Kasumi-1 (cell line): ENCODE measurements around the gene HTR6.
A peak's percentile ranks its signal among the peaks of the same experiment; 100 is the strongest.

ENCODE experiments used
- DNase-seq, 2 experiments: peaks; one replicate each; lab custom pipeline; 2025; lab: John Stamatoyannopoulos, UW

The HTR6 gene

GRCh38 chr1:19656780-19657466 is 7.8 kb upstream of the HTR6 start:
- DNase-seq: no peak

- no peak for DNase-seq
These were observed 7.2 kb upstream of the HTR6 start for GRCh38 chr1:19657511-19657910.

GRCh38 chr1:19658186-19658585 is 6.5 kb upstream of the HTR6 start:
- no peak for DNase-seq

- DNase-seq: peak; percentile 53 to 71
These were observed 2.9 kb upstream of the HTR6 start for GRCh38 chr1:19661721-19662228.

- no peak for DNase-seq
These were observed 2.4 kb upstream of the HTR6 start for GRCh38 chr1:19662313-19662712.

- no peak for DNase-seq
These were observed 466 bp downstream of the HTR6 start for GRCh38 chr1:19665186-19665495.

GRCh38 chr1:19665496-19666465 is 1.1 kb downstream of the HTR6 start:
- DNase-seq: no peak

- DNase-seq: no peak
These were observed 4.2 kb downstream of the HTR6 start for GRCh38 chr1:19668888-19669287.

GRCh38 chr1:19670787-19671186 is 6.1 kb downstream of the HTR6 start:
- DNase-seq: no peak

GRCh38 chr1:19672237-19672636 is 7.6 kb downstream of the HTR6 start:
- no peak for DNase-seq

GRCh38 chr1:19675797-19676196 is 11.1 kb downstream of the HTR6 start:
- DNase-seq: no peak

GRCh38 chr1:19676438-19676922 is 11.8 kb downstream of the HTR6 start:
- peak; percentile 52 to 64 for DNase-seq

- no peak for DNase-seq
These were observed 13.8 kb downstream of the HTR6 start for GRCh38 chr1:19678493-19678892.

- no peak for DNase-seq
These were observed 14.3 kb downstream of the HTR6 start for GRCh38 chr1:19678931-19679453.

- no peak for DNase-seq
These were observed 15.0 kb downstream of the HTR6 start for GRCh38 chr1:19679691-19680090.

- DNase-seq: no peak
These were observed 16.0 kb downstream of the HTR6 start for GRCh38 chr1:19680644-19681043.

GRCh38 chr1:19682257-19682656 is 17.6 kb downstream of the HTR6 start:
- DNase-seq: no peak

- no peak for DNase-seq
These were observed 18.2 kb downstream of the HTR6 start for GRCh38 chr1:19682901-19683300.

GRCh38 chr1:19683351-19683750 is 18.7 kb downstream of the HTR6 start:
- DNase-seq: no peak

GRCh38 chr1:19684677-19685076 is 20.0 kb downstream of the HTR6 start:
- DNase-seq: no peak

- DNase-seq: no peak
These were observed 21.3 kb downstream of the HTR6 start for GRCh38 chr1:19685994-19686393.

GRCh38 chr1:19687414-19687813 is 22.7 kb downstream of the HTR6 start:
- no peak for DNase-seq
